Right lobe of liver (tissue), 6 donors: ENCODE data around the gene PROCA1. TPM values are rescaled to one million over a fixed set of nuclear protein-coding genes. Genes with fewer than 3 reads are reported as not detected.
A peak's percentile ranks its signal among the peaks of the same experiment; 100 is the strongest.

Experiments used
- ATAC-seq, 4 donors: fragments of 200-7000 bp; cut with Tn5 transposase; one replicate each; pipeline ENCODE4 v1.9.1; 2020; ENCODE audit warnings: mild to moderate bottlenecking in 4 of 4, moderate library complexity in 4 of 4
- DNase-seq, 3 donors: peaks; one replicate each; pipeline ENCODE4 v3.0.0-alpha.2; 2020
- H3K27ac ChIP-seq, 3 donors: fragments of 200-600 bp; one replicate each; pipeline ENCODE4 v1.8.0; 2022
- H3K27me3 ChIP-seq, 2 donors: fragments of 200-600 bp; one replicate each; pipeline ENCODE4 v1.8.0; 2022
- H3K36me3 ChIP-seq, 4 donors: fragments of 200-600 bp; sonication (generic) in 1 of 4; one replicate each; pipeline versions ENCODE4 v1.5.1 to v1.8.0; 2017 to 2022; ENCODE audit warnings: control low read depth in 1 of 4
- H3K4me1 ChIP-seq, 4 donors: fragments of 200-600 bp; sonication (generic) in 1 of 4; one replicate each; pipeline versions ENCODE4 v1.5.1 to v1.8.0; 2017 to 2022; ENCODE audit warnings: control low read depth in 1 of 4
- H3K4me3 ChIP-seq, 3 donors: fragments of 200-600 bp; one replicate each; pipeline ENCODE4 v1.8.0; 2022
- H3K9me3 ChIP-seq, 4 donors: fragments of 200-600 bp; sonication (generic) in 1 of 4; one replicate each; pipeline versions ENCODE4 v1.5.1 to v1.8.0; 2017 to 2022; ENCODE audit warnings: control low read depth in 1 of 4
- POLR2A ChIP-seq: fragments of 450-650 bp; IDR thresholded peaks from one replicate; pipeline ENCODE4 v1.6.1; 2017; ENCODE audit warnings: antibody characterized with exemption, mild to moderate bottlenecking
- WGBS: methylation state at CpG from one replicate; pipeline ENCODE4 v1.1.6; 2018; ENCODE audit warnings: low coverage, low lambda C conversion rate; ENCODE audit not compliant: insufficient coverage; ENCODE audit errors: missing lambda C conversion rate; 5-methylcytosine and 5-hydroxymethylcytosine counted together
- intact Hi-C, 2 donors: fragments of 100-400 bp; cut with DNase I; formaldehyde crosslinking; loops; one replicate each; pipeline versions ENCODE4 v1.11.2 to v1.14.1; 2022
- long read RNA-seq: library from polyadenylated mRNA; unstranded; transcript quantifications from one replicate; pipeline ENCODE4 v2.0.0, GENCODE V29; 2019
- total RNA-seq, 6 experiments: library from RNA; depleted of rRNA in 2 of 6; stranded (reverse); fragments of >200 nt in 2 of 6; fragmentation: NEBNext Ultra II Directional in 3 of 6; extraction: Animal tissue kit (Norgen Biotek cat#: 25700) in 3 of 6; gene quantifications; one replicate each; pipeline versions ENCODE4 v1.1.0 to v1.2.4, GENCODE V29; 2016 to 2023
- TF ChIP-seq, protein P1 (sequence below), 4 donors: fragments of 200-600 bp in 3 of 4; fragments of 450-650 bp in 1 of 4; IDR thresholded peaks; one replicate each; pipeline versions ENCODE4 v1.5.1 to v1.8.0; 2016 to 2022; ENCODE audit warnings: antibody characterized with exemption in 4 of 4, mild to moderate bottlenecking in 2 of 4
- donor health status: DM: no; HTN: yes; CAD: no.
- donor health status: DM: no; HTN: no; CAD: no.
- donor health status: DM: no; HTN: no; CAD: no.
- donor health status: DM: no; HTN: yes; CAD: no.
- donor health status: DM: no; HTN: yes; CAD: no.

Gene PROCA1, protein sequence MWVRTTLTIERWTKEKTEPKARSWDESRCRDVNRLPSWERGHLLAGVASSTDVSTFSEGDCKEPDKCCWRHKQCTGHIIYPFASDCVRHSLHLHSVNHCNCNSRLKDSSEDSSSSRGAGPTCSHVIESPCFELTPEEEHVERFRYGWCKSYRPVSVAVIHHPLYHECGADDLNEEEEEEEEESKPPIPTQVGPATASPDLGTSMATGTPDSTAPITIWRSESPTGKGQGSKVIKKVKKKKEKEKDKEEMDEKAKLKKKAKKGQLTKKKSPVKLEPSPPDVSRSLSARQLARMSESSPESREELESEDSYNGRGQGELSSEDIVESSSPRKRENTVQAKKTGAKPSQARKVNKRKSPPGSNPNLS
- under 1 TPM in 5 of 6 experiments, not detected in 1; 0.18 to 0.97 (median 0.54) TPM for total RNA-seq
- long read RNA-seq: 0 reads

DNA sequence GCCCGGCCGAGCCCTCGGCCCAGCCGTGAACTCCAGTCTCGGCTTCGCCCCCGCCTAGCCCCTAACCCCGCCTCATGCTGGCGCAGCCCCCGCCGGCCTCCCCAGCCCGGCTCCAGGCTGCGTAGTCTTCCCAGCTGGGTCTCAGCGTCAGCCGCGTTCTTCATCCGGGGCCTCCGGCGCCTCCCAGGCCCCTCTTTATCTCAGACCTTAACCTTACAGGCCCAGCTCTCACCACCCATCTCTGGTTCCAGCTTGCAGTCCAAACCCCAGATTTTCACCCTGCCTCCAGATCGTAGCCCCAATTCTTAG is at the start of gene PROCA1:
Gene PROCA1 (minus strand): TSS at position 166 of the 309 bp plus-strand sequence. CDS start 228 bp downstream, outside the sequence.
- no peak for TF ChIP-seq POLR2A
- TF ChIP-seq, protein P1, sequence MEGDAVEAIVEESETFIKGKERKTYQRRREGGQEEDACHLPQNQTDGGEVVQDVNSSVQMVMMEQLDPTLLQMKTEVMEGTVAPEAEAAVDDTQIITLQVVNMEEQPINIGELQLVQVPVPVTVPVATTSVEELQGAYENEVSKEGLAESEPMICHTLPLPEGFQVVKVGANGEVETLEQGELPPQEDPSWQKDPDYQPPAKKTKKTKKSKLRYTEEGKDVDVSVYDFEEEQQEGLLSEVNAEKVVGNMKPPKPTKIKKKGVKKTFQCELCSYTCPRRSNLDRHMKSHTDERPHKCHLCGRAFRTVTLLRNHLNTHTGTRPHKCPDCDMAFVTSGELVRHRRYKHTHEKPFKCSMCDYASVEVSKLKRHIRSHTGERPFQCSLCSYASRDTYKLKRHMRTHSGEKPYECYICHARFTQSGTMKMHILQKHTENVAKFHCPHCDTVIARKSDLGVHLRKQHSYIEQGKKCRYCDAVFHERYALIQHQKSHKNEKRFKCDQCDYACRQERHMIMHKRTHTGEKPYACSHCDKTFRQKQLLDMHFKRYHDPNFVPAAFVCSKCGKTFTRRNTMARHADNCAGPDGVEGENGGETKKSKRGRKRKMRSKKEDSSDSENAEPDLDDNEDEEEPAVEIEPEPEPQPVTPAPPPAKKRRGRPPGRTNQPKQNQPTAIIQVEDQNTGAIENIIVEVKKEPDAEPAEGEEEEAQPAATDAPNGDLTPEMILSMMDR (IDR thresholded peaks at IDR 0.05): no peak
- Histone ChIP-seq H3K4me1 (peaks cover 0 to 10% (median 2%) of the 10 kb centered on the region in 4 donors), H3K4me3 (peak within 1 kb of the TSS; percentile 62 to 77 (median 64)), H3K36me3 (no peaks in the 10 kb centered on the region), H3K27me3 (no peaks in the 10 kb centered on the region), H3K9me3 (no peaks in the 10 kb centered on the region), H3K27ac (peak within 1 kb of the TSS; percentile 56 to 85 (median 70))
- 19% methylated on average over 6 of the region's 20 CpGs for WGBS
- intact Hi-C loops: no loop called here
- ATAC-seq: peak in 1 of 4 donors; percentile 13
- DNase-seq: no peak

DNA sequence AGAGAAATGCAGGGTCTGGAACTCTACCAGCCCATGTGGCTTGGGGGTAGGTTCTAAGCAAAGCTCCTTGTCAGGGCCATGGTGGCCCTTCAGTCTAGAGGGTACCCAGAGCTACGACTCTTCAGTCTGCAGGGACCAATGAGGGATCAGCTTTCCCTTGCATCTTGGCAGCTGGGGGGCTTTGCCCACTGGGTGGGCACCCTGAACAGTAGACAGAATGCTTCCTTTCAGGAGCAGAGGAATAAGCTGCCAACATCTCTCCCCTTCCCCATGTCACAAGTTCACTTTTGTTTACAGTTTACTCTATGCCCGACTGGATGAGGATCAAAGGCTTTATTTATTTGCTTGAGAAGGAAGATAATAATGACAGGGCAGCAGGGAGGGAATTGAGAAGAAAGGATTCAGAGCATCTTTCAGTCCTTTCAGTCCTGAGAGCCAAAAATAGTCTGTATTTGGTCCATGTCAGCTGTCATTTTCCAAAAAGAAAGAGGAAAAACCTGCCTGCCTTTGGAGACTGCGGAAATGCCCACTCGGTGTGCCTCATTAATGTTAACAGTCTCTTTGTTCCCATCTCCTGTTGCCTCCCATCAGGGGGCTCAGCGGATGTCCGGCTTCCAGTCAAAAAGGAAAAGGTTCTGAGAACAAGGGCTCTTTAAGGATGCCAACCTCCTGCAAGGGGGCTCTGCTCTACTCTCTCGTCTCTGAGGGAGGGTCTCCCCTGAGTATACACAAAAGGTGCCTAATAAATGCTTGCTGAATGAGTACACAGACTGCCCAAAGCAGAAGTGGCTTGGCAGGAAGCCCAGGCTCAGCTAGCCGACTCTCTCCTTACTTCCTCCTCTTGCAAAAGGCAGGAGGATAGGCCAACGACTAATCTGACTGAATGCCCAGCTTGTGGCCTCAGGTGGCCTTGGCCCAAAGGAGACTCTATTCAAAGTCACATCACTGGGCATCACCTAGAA is 49.2 kb upstream of the PROCA1 start:
- H3K4me3 ChIP-seq: no peak overlapping the region
- peaks cover 0 to 13% (median 0%) of the 10 kb centered on the region in 4 donors for H3K36me3 ChIP-seq
- intact Hi-C loops: loop anchor here in 1 of 2 donors (10.0 kb wide), 1 partner anchor 94 kb away; the partner anchor contains the start of gene ERAL1
- H3K4me1 ChIP-seq: peaks cover 0 to 11% (median 0%) of the 10 kb centered on the region in 4 donors
- H3K27ac ChIP-seq: no peak overlapping the region
- DNase-seq (peak; percentile 86 to 87 (median 87)), ATAC-seq (peak; percentile 70 to 91 (median 78))
- no peaks in the 10 kb centered on the region for H3K27me3 ChIP-seq
- no peaks in the 10 kb centered on the region for H3K9me3 ChIP-seq
- 28% methylated on average over 7 of the region's 9 CpGs for WGBS
- TF ChIP-seq, protein P1 (IDR thresholded peaks at IDR 0.05): no peak
- TF ChIP-seq POLR2A: no peak

DNA sequence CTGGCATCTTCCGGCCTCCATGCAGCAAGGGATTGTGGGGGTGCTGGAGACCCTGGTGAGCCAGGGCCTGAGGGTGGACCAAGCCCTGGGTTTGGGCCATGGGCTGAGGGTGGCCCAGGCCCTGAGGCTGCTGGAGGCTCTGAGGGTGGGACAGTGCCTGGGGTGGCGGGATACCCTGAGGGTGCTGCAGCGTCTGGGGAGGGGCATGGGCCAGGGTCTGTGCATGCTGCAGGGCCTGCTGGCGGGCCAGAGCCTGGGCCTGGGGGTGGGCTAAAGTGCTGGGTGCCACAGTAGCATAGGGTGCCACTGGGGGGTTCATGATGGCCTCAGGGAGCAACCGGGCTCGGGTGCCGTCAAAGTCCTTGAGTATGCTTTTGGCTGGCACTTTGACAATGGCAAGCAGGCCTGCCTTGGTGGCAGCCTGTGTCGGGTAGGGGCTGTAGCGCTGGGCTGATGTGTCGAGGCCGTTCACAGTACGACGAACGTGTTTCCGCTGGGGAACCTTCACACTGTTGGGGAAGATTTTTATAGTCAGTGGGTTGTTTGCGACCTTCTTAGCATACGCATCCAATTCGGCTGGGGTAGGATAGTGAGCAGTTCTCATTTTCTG is 47.7 kb upstream of the PROCA1 start:
- Histone ChIP-seq H3K9me3 (no peaks in the 10 kb centered on the region), H3K27ac (no peak overlapping the region), H3K4me3 (no peak overlapping the region), H3K36me3 (peaks cover 0 to 9% (median 0%) of the 10 kb centered on the region in 4 donors), H3K27me3 (no peaks in the 10 kb centered on the region), H3K4me1 (peaks cover 0 to 11% (median 0%) of the 10 kb centered on the region in 4 donors)
- intact Hi-C loops: loop anchor here (10.0 kb wide), 1 partner anchor 155 kb away; no protein-coding TSS in a partner anchor
- TF ChIP-seq POLR2A: no peak
- TF ChIP-seq, protein P1 (IDR thresholded peaks at IDR 0.05): no peak
- ATAC-seq (peak in 1 of 4 donors; percentile 15), DNase-seq (no peak)
- WGBS: 89% methylated on average over 5 of the region's 18 CpGs
